Measurements from ENCODE around the gene PRPF19. TPM values are rescaled to one million over a fixed set of nuclear protein-coding genes. Genes with fewer than 3 reads are reported as not detected.

The PRPF19 gene
- total and polyA plus RNA-seq, 2 of the 13 experiments (the other 11 are each of a cell fraction or from before 2014, with no cell fraction given) = 27.4 to 91.1 TPM

DNA sequence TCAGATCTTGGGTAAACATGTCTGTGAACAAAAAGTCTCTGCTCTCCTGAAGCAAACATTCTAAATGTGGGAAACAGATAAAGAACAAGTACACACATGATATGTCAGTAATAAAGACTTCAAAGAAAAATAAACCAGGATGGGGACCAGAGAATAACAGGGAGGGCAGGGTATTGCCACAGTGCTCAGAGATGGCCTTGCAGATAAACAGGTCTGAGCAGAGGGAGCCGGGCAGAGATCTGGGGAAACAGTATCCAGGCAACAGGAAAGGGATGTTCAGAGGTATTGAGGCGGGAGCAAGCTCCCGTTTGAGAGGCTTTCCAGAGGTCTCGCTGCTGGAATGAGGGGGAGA, 61.5 kb downstream of the PRPF19 start (continued):
- TF ChIP-seq FIP1L1 (IDR thresholded peaks at IDR 0.05; ENCODE audit: borderline replicate concordance, insufficient read depth, low read depth, low read length) = no peak
- TF ChIP-seq SNRNP70 (IDR thresholded peaks at IDR 0.05; ENCODE audit: low read depth, low read length) = no peak
- TF ChIP-seq ZNF24 (IDR thresholded peaks at IDR 0.05) = peak; percentile 91; the same call in 1 of the 2 replicates
- TF ChIP-seq EP300 (IDR thresholded peaks at IDR 0.05; ENCODE audit: low read depth in 2 of 2, low read length in 2 of 2) = peak; percentile 50 to 86; a peak in 3 of 4 replicates
- peak; percentile 74; the same call in 1 of the 2 replicates for TF ChIP-seq EP300 (CRISPR knock-in tag; IDR thresholded peaks at IDR 0.05; ENCODE audit: borderline replicate concordance)
- no peak for TF ChIP-seq SETDB1 (CRISPR knock-in tag; IDR thresholded peaks at IDR 0.05; ENCODE audit: borderline replicate concordance)
- no peak for TF ChIP-seq ZNF83 (CRISPR knock-in tag; IDR thresholded peaks at IDR 0.05; ENCODE audit: borderline replicate concordance)
- no peak for TF ChIP-seq SOX6 (IDR thresholded peaks at IDR 0.05)
- TF ChIP-seq SOX6 (CRISPR knock-in tag; IDR thresholded peaks at IDR 0.05) = peak; percentile 95
- no peak for TF ChIP-seq ARHGAP35 (CRISPR knock-in tag; IDR thresholded peaks at IDR 0.05; ENCODE audit: borderline replicate concordance)
- no peak for TF ChIP-seq HNRNPK (IDR thresholded peaks at IDR 0.05; ENCODE audit: low read depth, low read length, poor library complexity, severe bottlenecking)
- TF ChIP-seq, protein P1, sequence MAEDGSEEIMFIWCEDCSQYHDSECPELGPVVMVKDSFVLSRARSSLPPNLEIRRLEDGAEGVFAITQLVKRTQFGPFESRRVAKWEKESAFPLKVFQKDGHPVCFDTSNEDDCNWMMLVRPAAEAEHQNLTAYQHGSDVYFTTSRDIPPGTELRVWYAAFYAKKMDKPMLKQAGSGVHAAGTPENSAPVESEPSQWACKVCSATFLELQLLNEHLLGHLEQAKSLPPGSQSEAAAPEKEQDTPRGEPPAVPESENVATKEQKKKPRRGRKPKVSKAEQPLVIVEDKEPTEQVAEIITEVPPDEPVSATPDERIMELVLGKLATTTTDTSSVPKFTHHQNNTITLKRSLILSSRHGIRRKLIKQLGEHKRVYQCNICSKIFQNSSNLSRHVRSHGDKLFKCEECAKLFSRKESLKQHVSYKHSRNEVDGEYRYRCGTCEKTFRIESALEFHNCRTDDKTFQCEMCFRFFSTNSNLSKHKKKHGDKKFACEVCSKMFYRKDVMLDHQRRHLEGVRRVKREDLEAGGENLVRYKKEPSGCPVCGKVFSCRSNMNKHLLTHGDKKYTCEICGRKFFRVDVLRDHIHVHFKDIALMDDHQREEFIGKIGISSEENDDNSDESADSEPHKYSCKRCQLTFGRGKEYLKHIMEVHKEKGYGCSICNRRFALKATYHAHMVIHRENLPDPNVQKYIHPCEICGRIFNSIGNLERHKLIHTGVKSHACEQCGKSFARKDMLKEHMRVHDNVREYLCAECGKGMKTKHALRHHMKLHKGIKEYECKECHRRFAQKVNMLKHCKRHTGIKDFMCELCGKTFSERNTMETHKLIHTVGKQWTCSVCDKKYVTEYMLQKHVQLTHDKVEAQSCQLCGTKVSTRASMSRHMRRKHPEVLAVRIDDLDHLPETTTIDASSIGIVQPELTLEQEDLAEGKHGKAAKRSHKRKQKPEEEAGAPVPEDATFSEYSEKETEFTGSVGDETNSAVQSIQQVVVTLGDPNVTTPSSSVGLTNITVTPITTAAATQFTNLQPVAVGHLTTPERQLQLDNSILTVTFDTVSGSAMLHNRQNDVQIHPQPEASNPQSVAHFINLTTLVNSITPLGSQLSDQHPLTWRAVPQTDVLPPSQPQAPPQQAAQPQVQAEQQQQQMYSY (CRISPR knock-in tag; IDR thresholded peaks at IDR 0.05) = no peak
- TF ChIP-seq, protein P2, sequence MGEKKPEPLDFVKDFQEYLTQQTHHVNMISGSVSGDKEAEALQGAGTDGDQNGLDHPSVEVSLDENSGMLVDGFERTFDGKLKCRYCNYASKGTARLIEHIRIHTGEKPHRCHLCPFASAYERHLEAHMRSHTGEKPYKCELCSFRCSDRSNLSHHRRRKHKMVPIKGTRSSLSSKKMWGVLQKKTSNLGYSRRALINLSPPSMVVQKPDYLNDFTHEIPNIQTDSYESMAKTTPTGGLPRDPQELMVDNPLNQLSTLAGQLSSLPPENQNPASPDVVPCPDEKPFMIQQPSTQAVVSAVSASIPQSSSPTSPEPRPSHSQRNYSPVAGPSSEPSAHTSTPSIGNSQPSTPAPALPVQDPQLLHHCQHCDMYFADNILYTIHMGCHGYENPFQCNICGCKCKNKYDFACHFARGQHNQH (CRISPR knock-in tag; IDR thresholded peaks at IDR 0.05) = peak; percentile 68; the same call in 1 of the 2 replicates
- TF ChIP-seq SP2 (CRISPR knock-in tag; IDR thresholded peaks at IDR 0.05) = no peak
- TF ChIP-seq ZNF17 (CRISPR knock-in tag; IDR thresholded peaks at IDR 0.05) = no peak
- TF ChIP-seq, protein P3, sequence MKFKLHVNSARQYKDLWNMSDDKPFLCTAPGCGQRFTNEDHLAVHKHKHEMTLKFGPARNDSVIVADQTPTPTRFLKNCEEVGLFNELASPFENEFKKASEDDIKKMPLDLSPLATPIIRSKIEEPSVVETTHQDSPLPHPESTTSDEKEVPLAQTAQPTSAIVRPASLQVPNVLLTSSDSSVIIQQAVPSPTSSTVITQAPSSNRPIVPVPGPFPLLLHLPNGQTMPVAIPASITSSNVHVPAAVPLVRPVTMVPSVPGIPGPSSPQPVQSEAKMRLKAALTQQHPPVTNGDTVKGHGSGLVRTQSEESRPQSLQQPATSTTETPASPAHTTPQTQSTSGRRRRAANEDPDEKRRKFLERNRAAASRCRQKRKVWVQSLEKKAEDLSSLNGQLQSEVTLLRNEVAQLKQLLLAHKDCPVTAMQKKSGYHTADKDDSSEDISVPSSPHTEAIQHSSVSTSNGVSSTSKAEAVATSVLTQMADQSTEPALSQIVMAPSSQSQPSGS (CRISPR knock-in tag; IDR thresholded peaks at IDR 0.05) = peak; percentile 55
- TF ChIP-seq, protein P4, sequence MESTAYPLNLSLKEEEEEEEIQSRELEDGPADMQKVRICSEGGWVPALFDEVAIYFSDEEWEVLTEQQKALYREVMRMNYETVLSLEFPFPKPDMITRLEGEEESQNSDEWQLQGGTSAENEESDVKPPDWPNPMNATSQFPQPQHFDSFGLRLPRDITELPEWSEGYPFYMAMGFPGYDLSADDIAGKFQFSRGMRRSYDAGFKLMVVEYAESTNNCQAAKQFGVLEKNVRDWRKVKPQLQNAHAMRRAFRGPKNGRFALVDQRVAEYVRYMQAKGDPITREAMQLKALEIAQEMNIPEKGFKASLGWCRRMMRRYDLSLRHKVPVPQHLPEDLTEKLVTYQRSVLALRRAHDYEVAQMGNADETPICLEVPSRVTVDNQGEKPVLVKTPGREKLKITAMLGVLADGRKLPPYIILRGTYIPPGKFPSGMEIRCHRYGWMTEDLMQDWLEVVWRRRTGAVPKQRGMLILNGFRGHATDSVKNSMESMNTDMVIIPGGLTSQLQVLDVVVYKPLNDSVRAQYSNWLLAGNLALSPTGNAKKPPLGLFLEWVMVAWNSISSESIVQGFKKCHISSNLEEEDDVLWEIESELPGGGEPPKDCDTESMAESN (CRISPR knock-in tag; conservative IDR thresholded peaks at IDR 0.05) = no peak
- TF ChIP-seq HDAC6 (IDR thresholded peaks at IDR 0.05; ENCODE audit: low read depth, low read length) = no peak
- peak; percentile 63; the same call in 1 of the 2 replicates for TF ChIP-seq TBX3 (IDR thresholded peaks at IDR 0.05; ENCODE audit: borderline replicate concordance)
- TF ChIP-seq ZNF432 (CRISPR knock-in tag; IDR thresholded peaks at IDR 0.05; ENCODE audit: borderline replicate concordance) = no peak
- no peak for TF ChIP-seq SMYD3 (CRISPR knock-in tag; IDR thresholded peaks at IDR 0.05)
- peak; percentile 24; the same call in 1 of the 2 replicates for TF ChIP-seq ELF3 (CRISPR knock-in tag; IDR thresholded peaks at IDR 0.05)
- TF ChIP-seq KDM3A (CRISPR knock-in tag; IDR thresholded peaks at IDR 0.05; ENCODE audit: low read depth) = peak; percentile 34; the same call in 1 of the 2 replicates
- peak; percentile 74 for TF ChIP-seq TARDBP (CRISPR knock-in tag; IDR thresholded peaks at IDR 0.05)

Data from HepG2 (cell line).